Ascending aorta (tissue), 2 donors: ENCODE measurements around the gene EDN1. TPM values are rescaled to one million over a fixed set of nuclear protein-coding genes. Genes with fewer than 3 reads are reported as not detected.

Source experiments
- DNase-seq, 2 donors: peaks; one replicate each; pipeline ENCODE4 v3.0.0-alpha.2; 2019; ENCODE audit warnings: low spot score in 2 of 2
- H3K27ac ChIP-seq, 2 donors: fragments of 200-600 bp; sonication (generic); one replicate each; pipeline ENCODE4 v1.5.1; 2016 to 2017; ENCODE audit warnings: mild to moderate bottlenecking in 1 of 2
- H3K27me3 ChIP-seq: fragments of 200-600 bp; sonication (generic); one replicate; pipeline ENCODE4 v1.5.1; 2017
- H3K36me3 ChIP-seq, 2 donors: fragments of 200-600 bp; sonication (generic); one replicate each; pipeline ENCODE4 v1.5.1; 2016
- H3K4me1 ChIP-seq, 2 donors: fragments of 200-600 bp; sonication (generic); one replicate each; pipeline ENCODE4 v1.5.1; 2016 to 2017; ENCODE audit warnings: mild to moderate bottlenecking in 1 of 2
- H3K4me3 ChIP-seq, 2 donors: fragments of 200-600 bp; sonication (generic); one replicate each; pipeline ENCODE4 v1.5.1; 2016 to 2017; ENCODE audit warnings: mild to moderate bottlenecking in 1 of 2
- H3K9me3 ChIP-seq, 2 donors: fragments of 200-600 bp; sonication (generic); one replicate each; pipeline ENCODE4 v1.5.1; 2016
- intact Hi-C: fragments of 100-400 bp; cut with DNase I; formaldehyde crosslinking; loops from one replicate; pipeline ENCODE4 v1.15.1; 2023
- total RNA-seq: library from RNA; depleted of rRNA; stranded (reverse); fragments of >200 nt; gene quantifications from one replicate; pipeline ENCODE4 v1.1.0, GENCODE V29; 2016
- TF ChIP-seq, protein P1 (sequence below), 3 experiments: fragments of 200-600 bp in 2 of 3; fragments of 450-650 bp in 1 of 3; sonication (generic) in 2 of 3; IDR thresholded peaks; one replicate each; pipeline ENCODE4 v1.5.1; 2016 to 2019; ENCODE audit warnings: antibody characterized with exemption in 3 of 3, mild to moderate bottlenecking in 1 of 3, moderate library complexity in 1 of 3

Gene EDN1
- total RNA-seq, 1 donor from 2014 or later = 27.8 TPM

DNA sequence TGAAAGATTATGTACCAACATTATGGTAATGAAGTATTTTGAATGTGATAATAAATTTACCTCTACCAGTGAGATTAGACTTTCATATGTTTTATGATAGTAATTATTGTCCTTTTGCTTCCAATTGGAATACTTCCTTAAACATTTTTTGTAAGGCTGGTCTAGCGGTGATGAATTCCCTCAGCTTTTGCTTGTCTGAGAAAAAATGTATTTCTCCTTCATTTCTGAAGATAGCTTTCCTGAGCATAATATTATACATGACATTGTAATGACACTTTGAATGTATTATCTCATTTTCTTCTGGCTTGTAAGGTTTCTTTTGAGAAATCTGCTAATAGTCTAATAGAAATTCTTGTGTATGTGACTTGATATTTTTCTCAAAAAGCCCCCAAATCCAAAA is 18.6 kb upstream of the EDN1 start:
- intact Hi-C loops = no loop called here
- no peaks in the 10 kb centered on the region for H3K27me3 ChIP-seq
- no peaks in the 10 kb centered on the region for H3K4me1 ChIP-seq
- no peak for DNase-seq
- peaks cover 0 to 14% of the 10 kb centered on the region in 2 donors for H3K9me3 ChIP-seq
- TF ChIP-seq, protein P1, sequence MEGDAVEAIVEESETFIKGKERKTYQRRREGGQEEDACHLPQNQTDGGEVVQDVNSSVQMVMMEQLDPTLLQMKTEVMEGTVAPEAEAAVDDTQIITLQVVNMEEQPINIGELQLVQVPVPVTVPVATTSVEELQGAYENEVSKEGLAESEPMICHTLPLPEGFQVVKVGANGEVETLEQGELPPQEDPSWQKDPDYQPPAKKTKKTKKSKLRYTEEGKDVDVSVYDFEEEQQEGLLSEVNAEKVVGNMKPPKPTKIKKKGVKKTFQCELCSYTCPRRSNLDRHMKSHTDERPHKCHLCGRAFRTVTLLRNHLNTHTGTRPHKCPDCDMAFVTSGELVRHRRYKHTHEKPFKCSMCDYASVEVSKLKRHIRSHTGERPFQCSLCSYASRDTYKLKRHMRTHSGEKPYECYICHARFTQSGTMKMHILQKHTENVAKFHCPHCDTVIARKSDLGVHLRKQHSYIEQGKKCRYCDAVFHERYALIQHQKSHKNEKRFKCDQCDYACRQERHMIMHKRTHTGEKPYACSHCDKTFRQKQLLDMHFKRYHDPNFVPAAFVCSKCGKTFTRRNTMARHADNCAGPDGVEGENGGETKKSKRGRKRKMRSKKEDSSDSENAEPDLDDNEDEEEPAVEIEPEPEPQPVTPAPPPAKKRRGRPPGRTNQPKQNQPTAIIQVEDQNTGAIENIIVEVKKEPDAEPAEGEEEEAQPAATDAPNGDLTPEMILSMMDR (IDR thresholded peaks at IDR 0.05) = no peak
- H3K36me3 ChIP-seq = no peaks in the 10 kb centered on the region
- no peak overlapping the region for H3K27ac ChIP-seq
- H3K4me3 ChIP-seq = no peak overlapping the region

DNA sequence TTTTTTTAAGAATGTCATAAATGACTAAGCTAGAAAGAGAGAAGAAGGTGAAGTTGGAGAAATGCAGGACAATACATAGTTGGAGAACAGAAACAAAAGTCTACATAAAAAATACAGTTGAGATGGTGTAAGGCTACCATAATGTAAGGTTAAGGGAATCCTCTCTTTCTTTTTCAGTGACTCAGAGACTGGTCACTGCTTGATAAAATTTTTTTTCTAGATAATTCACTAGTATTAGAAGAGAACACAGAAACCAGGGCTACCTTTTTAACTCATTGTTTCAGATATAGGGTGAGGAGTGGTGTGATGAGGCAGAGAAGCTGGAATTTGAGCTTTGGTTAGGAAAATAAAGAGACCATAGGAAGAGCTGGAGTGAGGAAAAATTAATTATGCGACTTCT is 18.2 kb upstream of the EDN1 start:
- H3K27ac ChIP-seq = no peak overlapping the region
- intact Hi-C loops = no loop called here
- H3K4me3 ChIP-seq = no peak overlapping the region
- H3K4me1 ChIP-seq = no peaks in the 10 kb centered on the region
- no peaks in the 10 kb centered on the region for H3K27me3 ChIP-seq
- H3K9me3 ChIP-seq = peaks cover 0 to 14% of the 10 kb centered on the region in 2 donors
- TF ChIP-seq, protein P1 (IDR thresholded peaks at IDR 0.05) = no peak
- no peaks in the 10 kb centered on the region for H3K36me3 ChIP-seq
- no peak for DNase-seq

DNA sequence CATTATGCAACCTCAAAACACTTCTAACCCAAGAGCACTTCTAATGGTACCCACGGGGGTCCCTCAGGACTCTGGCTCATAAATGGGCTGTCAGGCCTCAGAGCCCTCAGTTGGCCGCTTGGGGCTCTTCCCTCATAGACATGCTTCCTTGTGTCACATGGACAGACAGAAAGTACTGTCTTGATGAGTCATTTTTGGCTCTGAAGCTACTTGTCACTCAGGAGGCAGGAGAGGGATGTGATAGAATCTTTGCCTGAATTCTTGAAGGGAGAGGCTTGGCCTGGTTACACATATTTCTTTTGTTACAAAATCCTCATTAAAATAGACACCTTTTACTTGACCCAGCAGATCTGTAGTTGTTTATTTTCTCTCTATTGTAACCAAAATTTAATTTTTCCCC is 15.1 kb upstream of the EDN1 start:
- Histone ChIP-seq H3K4me3 (no peak overlapping the region), H3K27me3 (no peaks in the 10 kb centered on the region), H3K9me3 (peaks cover 0 to 14% of the 10 kb centered on the region in 2 donors), H3K4me1 (no peaks in the 10 kb centered on the region), H3K36me3 (no peaks in the 10 kb centered on the region), H3K27ac (no peak overlapping the region)
- TF ChIP-seq, protein P1 (IDR thresholded peaks at IDR 0.05) = no peak
- intact Hi-C loops = no loop called here
- no peak for DNase-seq

DNA sequence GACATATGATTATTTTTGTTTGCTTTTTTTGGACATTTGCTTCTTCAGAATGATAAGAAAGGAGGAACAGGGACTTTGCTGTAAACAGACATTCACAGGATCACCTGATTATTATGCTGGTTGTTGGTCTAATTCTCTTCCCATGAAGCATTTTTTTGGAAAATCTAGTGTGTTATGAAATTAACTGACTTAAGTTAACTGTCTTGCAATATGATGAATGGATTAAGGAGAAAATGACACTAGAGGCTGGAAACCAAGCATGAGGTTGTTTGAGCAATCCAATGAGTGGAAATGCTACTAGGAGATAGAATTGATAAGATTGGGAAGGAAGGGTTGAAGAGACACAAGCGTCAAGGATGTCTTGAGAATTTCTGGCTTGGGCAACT is 13.2 kb upstream of the EDN1 start:
- intact Hi-C loops = no loop called here
- peaks cover 0 to 7% of the 10 kb centered on the region in 2 donors for H3K9me3 ChIP-seq
- no peaks in the 10 kb centered on the region for H3K4me1 ChIP-seq
- TF ChIP-seq, protein P1 (IDR thresholded peaks at IDR 0.05) = no peak
- H3K36me3 ChIP-seq = no peaks in the 10 kb centered on the region
- no peak overlapping the region for H3K4me3 ChIP-seq
- no peak overlapping the region for H3K27ac ChIP-seq
- no peak for DNase-seq
- H3K27me3 ChIP-seq = no peaks in the 10 kb centered on the region

DNA sequence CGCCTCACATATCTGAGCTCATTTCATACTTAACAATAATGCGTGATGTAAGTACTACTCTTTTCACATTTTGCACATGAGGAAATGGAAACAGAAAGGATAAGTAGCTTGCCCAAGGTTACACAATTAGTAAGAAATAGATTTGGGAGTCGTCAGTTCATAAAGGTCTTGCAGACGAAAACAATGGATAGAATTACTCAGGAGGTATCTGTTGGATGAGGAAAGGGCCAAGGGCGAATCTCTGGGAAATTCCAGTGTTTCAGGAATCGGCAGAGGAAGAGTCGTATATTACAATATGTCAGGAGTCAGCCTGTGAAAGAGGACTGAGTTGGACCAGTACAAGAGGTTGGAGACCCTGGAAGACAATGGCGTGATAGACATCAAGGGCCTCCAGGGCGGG is 12.8 kb upstream of the EDN1 start:
- Histone ChIP-seq H3K4me1 (peaks cover 0 to 3% of the 10 kb centered on the region in 2 donors), H3K27ac (no peak overlapping the region), H3K27me3 (no peaks in the 10 kb centered on the region), H3K9me3 (peaks cover 0 to 2% of the 10 kb centered on the region in 2 donors), H3K4me3 (no peak overlapping the region), H3K36me3 (no peaks in the 10 kb centered on the region)
- TF ChIP-seq, protein P1 (IDR thresholded peaks at IDR 0.05) = no peak
- DNase-seq = no peak
- intact Hi-C loops = no loop called here

DNA sequence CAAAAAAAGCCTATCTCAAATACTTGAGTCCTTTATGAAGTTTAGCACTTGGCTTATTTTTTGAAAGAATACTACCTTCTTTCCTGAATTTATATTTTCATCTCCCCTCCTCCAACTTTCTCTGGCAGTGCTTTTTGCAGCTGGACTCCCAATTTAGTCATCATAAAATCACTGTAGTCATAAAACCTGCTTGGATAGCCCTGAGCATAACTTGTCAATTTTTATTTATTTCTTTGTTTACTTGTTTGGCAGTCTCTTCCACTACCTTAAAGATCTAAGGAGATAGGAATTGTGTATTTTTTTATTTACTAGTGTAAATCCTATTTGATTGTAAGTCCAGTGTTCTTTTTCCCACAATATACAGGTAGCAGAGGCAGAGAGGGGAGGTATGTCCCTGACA is 11.2 kb upstream of the EDN1 start:
- DNase-seq = no peak
- no peak overlapping the region for H3K4me3 ChIP-seq
- no peaks in the 10 kb centered on the region for H3K9me3 ChIP-seq
- H3K36me3 ChIP-seq = no peaks in the 10 kb centered on the region
- TF ChIP-seq, protein P1 (IDR thresholded peaks at IDR 0.05) = no peak
- intact Hi-C loops = no loop called here
- peaks cover 0 to 3% of the 10 kb centered on the region in 2 donors for H3K4me1 ChIP-seq
- no peak overlapping the region for H3K27ac ChIP-seq
- H3K27me3 ChIP-seq = no peaks in the 10 kb centered on the region
